HepG2 (cell line): ENCODE measurements around the gene VAC14. TPM values are rescaled to one million over a fixed set of nuclear protein-coding genes. Genes with fewer than 3 reads are reported as not detected.

Source experiments
- DMAP1 ChIP-seq: IDR thresholded peaks from 2 replicates; pipeline ENCODE4 v1.6.1; 2016
- DPF2 ChIP-seq: sonication (generic); formaldehyde crosslinking; IDR thresholded peaks from 2 replicates; pipeline ENCODE4 v1.4.0; 2020; ENCODE audit warnings: mild to moderate bottlenecking, low read depth, missing genetic modification reagents, borderline replicate concordance
- DR1 ChIP-seq: sonication (generic); formaldehyde crosslinking; IDR thresholded peaks from 2 replicates; pipeline ENCODE4 v1.8.0; 2021; ENCODE audit warnings: mild to moderate bottlenecking, missing genetic modification reagents, inconsistent platforms
- HNRNPUL1 ChIP-seq: fragments of 200-400 bp; formaldehyde crosslinking; IDR thresholded peaks from 2 replicates; pipeline ENCODE4 v1.6.1; 2017; ENCODE audit warnings: low read depth, mild to moderate bottlenecking, low read length, moderate library complexity
- PRMT3 ChIP-seq: sonication (generic); formaldehyde crosslinking; IDR thresholded peaks from 2 replicates; pipeline ENCODE4 v1.8.1; 2022; ENCODE audit warnings: low read depth, mild to moderate bottlenecking, moderate library complexity, missing genetic modification reagents, borderline replicate concordance
- PTBP1 ChIP-seq: fragments of 200-400 bp; formaldehyde crosslinking; IDR thresholded peaks from 2 replicates; pipeline ENCODE4 v1.6.1; 2018; ENCODE audit warnings: low read length, low read depth; ENCODE audit not compliant: poor library complexity, severe bottlenecking
- RBM39 ChIP-seq: fragments of 200-400 bp; formaldehyde crosslinking; IDR thresholded peaks from one replicate; pipeline ENCODE4 v1.6.1; 2018; ENCODE audit warnings: antibody characterized with exemption, mild to moderate bottlenecking, low read depth, low read length; ENCODE audit not compliant: poor library complexity, severe bottlenecking
- SP4 ChIP-seq: sonication (generic); formaldehyde crosslinking; IDR thresholded peaks from 2 replicates; pipeline ENCODE4 v1.8.1; 2023; ENCODE audit warnings: mild to moderate bottlenecking, missing genetic modification reagents
- SSRP1 ChIP-seq: IDR thresholded peaks from 2 replicates; pipeline ENCODE4 v1.6.1; 2016; ENCODE audit warnings: control low read depth
- ZBTB42 ChIP-seq: sonication (generic); formaldehyde crosslinking; IDR thresholded peaks from 2 replicates; pipeline ENCODE4 v1.5.0; 2020; ENCODE audit warnings: mild to moderate bottlenecking, missing genetic modification reagents
- ZFP37 ChIP-seq: sonication (generic); formaldehyde crosslinking; IDR thresholded peaks from 2 replicates; pipeline ENCODE4 v1.4.0; 2020; ENCODE audit warnings: missing genetic modification reagents, borderline replicate concordance
- ZNF180 ChIP-seq: sonication (generic); formaldehyde crosslinking; IDR thresholded peaks from 2 replicates; pipeline ENCODE4 v1.4.0; 2020; ENCODE audit warnings: low read depth, missing genetic modification reagents, borderline replicate concordance
- ZNF296 ChIP-seq: sonication (generic); formaldehyde crosslinking; conservative IDR thresholded peaks from 2 replicates; pipeline ENCODE4 v1.5.0; 2020; ENCODE audit warnings: mild to moderate bottlenecking, missing genetic modification reagents
- ZNF496 ChIP-seq: sonication (generic); formaldehyde crosslinking; IDR thresholded peaks from 2 replicates; pipeline ENCODE4 v1.8.1; 2023; ENCODE audit warnings: mild to moderate bottlenecking, moderate library complexity, missing genetic modification reagents; ENCODE audit not compliant: insufficient replicate concordance
- ZNF564 ChIP-seq: sonication (generic); formaldehyde crosslinking; IDR thresholded peaks from 2 replicates; pipeline ENCODE4 v1.8.1; 2023; ENCODE audit warnings: mild to moderate bottlenecking, missing genetic modification reagents
- ZZZ3 ChIP-seq: sonication (generic); formaldehyde crosslinking; IDR thresholded peaks from 2 replicates; pipeline ENCODE4 v1.4.0; 2020; ENCODE audit warnings: missing genetic modification reagents, mild to moderate bottlenecking, borderline replicate concordance
- polyA plus RNA-seq, 8 experiments: library from polyadenylated mRNA; depleted of rRNA in 3 of 8; stranded (reverse) in 7 of 8; unstranded in 1 of 8; fragments of >200 nt; fragmentation: Illumina TruSeq in 4 of 8; extraction: Trizol in 4 of 8; gene quantifications; 2 replicates each; pipeline versions ENCODE4 v1.2.1 to v1.2.3, GENCODE V29; 2011 to 2016; ENCODE audit warnings: low read depth in 4 of 8, missing spikeins in 1 of 8, mixed read lengths in 1 of 8; ENCODE audit not compliant: insufficient read depth in 1 of 8
- total RNA-seq, 5 experiments: library from RNA; depleted of rRNA; stranded (reverse); fragments of >200 nt; fragmentation: Illumina TruSeq; extraction: Trizol; gene quantifications; 2 replicates each; pipeline ENCODE4 v1.2.3, GENCODE V29; 2016; ENCODE audit warnings: low read depth in 1 of 5
- TF ChIP-seq, protein P1 (sequence below): IDR thresholded peaks from 2 replicates; pipeline ENCODE4 v1.6.1; 2016; ENCODE audit warnings: mild to moderate bottlenecking
- TF ChIP-seq, protein P2 (sequence below): IDR thresholded peaks from 2 replicates; pipeline ENCODE4 v1.6.1; 2016; ENCODE audit warnings: low read depth, control low read depth
- TF ChIP-seq, protein P3 (sequence below): IDR thresholded peaks from 2 replicates; pipeline ENCODE4 v1.6.1; 2012; ENCODE audit warnings: inconsistent platforms
- TF ChIP-seq, protein P4 (sequence below): sonication (generic); formaldehyde crosslinking; IDR thresholded peaks from 2 replicates; pipeline ENCODE4 v1.9.0; 2022; ENCODE audit warnings: missing genetic modification reagents, mild to moderate bottlenecking, borderline replicate concordance
- TF ChIP-seq, protein P5 (sequence below): sonication (generic); formaldehyde crosslinking; conservative IDR thresholded peaks from 2 replicates; pipeline ENCODE4 v1.4.0; 2020; ENCODE audit warnings: missing genetic modification reagents

VAC14 gene
- total and polyA plus RNA-seq, 2 of the 13 experiments (the other 11 are each of a cell fraction or from before 2014, with no cell fraction given), result 23.5 to 24.6 TPM

GRCh38 chr16:70746708-70747424, 54.1 kb downstream of the VAC14 start (continued):
- TF ChIP-seq, protein P1, sequence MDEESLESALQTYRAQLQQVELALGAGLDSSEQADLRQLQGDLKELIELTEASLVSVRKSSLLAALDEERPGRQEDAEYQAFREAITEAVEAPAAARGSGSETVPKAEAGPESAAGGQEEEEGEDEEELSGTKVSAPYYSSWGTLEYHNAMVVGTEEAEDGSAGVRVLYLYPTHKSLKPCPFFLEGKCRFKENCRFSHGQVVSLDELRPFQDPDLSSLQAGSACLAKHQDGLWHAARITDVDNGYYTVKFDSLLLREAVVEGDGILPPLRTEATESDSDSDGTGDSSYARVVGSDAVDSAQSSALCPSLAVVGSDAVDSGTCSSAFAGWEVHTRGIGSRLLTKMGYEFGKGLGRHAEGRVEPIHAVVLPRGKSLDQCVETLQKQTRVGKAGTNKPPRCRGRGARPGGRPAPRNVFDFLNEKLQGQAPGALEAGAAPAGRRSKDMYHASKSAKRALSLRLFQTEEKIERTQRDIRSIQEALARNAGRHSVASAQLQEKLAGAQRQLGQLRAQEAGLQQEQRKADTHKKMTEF (CRISPR knock-in tag), result no peak; the same call in 1 of the 2 replicates
- TF ChIP-seq SP4 (peak; percentile 62; the same call in 1 of the 2 replicates), DPF2 (peak; percentile 99), HNRNPUL1 (no peak), ZNF564 (0 out of 2 replicates have a peak, but pooled peaks have one; percentile 50), PRMT3 (CRISPR knock-in tag) (no peak), RBM39 (peak; percentile 78), ZZZ3 (CRISPR knock-in tag) (no peak), ZNF296 (CRISPR knock-in tag) (peak; percentile 98), DR1 (0 out of 2 replicates have a peak, but pooled peaks have one; percentile 45), ZFP37 (peak; percentile 46; the same call in 1 of the 2 replicates), ZNF496 (CRISPR knock-in tag) (no peak), SSRP1 (peak; percentile 85; the same call in 1 of the 2 replicates), ZNF180 (CRISPR knock-in tag) (no peak), DMAP1 (CRISPR knock-in tag) (peak; percentile 89; the same call in 1 of the 2 replicates), PTBP1 (no peak), ZBTB42 (CRISPR knock-in tag) (no peak)
- TF ChIP-seq, protein P2, sequence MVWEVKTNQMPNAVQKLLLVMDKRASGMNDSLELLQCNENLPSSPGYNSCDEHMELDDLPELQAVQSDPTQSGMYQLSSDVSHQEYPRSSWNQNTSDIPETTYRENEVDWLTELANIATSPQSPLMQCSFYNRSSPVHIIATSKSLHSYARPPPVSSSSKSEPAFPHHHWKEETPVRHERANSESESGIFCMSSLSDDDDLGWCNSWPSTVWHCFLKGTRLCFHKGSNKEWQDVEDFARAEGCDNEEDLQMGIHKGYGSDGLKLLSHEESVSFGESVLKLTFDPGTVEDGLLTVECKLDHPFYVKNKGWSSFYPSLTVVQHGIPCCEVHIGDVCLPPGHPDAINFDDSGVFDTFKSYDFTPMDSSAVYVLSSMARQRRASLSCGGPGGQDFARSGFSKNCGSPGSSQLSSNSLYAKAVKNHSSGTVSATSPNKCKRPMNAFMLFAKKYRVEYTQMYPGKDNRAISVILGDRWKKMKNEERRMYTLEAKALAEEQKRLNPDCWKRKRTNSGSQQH (CRISPR knock-in tag), result peak; percentile 94
- TF ChIP-seq, protein P3, sequence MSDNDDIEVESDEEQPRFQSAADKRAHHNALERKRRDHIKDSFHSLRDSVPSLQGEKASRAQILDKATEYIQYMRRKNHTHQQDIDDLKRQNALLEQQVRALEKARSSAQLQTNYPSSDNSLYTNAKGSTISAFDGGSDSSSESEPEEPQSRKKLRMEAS, result peak; percentile 84
- TF ChIP-seq, protein P4, sequence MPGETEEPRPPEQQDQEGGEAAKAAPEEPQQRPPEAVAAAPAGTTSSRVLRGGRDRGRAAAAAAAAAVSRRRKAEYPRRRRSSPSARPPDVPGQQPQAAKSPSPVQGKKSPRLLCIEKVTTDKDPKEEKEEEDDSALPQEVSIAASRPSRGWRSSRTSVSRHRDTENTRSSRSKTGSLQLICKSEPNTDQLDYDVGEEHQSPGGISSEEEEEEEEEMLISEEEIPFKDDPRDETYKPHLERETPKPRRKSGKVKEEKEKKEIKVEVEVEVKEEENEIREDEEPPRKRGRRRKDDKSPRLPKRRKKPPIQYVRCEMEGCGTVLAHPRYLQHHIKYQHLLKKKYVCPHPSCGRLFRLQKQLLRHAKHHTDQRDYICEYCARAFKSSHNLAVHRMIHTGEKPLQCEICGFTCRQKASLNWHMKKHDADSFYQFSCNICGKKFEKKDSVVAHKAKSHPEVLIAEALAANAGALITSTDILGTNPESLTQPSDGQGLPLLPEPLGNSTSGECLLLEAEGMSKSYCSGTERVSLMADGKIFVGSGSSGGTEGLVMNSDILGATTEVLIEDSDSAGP, result peak; percentile 86; the same call in 1 of the 2 replicates
- TF ChIP-seq, protein P5, sequence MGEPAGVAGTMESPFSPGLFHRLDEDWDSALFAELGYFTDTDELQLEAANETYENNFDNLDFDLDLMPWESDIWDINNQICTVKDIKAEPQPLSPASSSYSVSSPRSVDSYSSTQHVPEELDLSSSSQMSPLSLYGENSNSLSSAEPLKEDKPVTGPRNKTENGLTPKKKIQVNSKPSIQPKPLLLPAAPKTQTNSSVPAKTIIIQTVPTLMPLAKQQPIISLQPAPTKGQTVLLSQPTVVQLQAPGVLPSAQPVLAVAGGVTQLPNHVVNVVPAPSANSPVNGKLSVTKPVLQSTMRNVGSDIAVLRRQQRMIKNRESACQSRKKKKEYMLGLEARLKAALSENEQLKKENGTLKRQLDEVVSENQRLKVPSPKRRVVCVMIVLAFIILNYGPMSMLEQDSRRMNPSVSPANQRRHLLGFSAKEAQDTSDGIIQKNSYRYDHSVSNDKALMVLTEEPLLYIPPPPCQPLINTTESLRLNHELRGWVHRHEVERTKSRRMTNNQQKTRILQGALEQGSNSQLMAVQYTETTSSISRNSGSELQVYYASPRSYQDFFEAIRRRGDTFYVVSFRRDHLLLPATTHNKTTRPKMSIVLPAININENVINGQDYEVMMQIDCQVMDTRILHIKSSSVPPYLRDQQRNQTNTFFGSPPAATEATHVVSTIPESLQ (CRISPR knock-in tag), result 0 out of 2 replicates have a peak, but pooled peaks have one; percentile 72
